Panc1 (cell line): ENCODE measurements around the gene SETD3. TPM values are rescaled to one million over a fixed set of nuclear protein-coding genes. Genes with fewer than 3 reads are reported as not detected.
A peak's percentile ranks its signal among the peaks of the same experiment; 100 is the strongest.

Experiments
- ATAC-seq: fragments of 200-7000 bp; cut with Tn5 transposase; 2 replicates; pipeline ENCODE4 v1.9.1; 2020; ENCODE audit warnings: mild to moderate bottlenecking, moderate library complexity
- BruUV-seq: library from RNA; stranded (reverse); fragments of 400-500 nt; replicated peaks from 2 replicates; lab custom pipeline; 2021; lab: Mats Ljungman, UMichigan
- CTCF ChIA-PET: fragments of 300-600 bp; sonication (Branson Sonifier 250); formaldehyde crosslinking; loops from one replicate; lab custom pipeline; 2022; ENCODE audit warnings: antibody characterized with exemption; lab: Charles Lee
- POLR2A ChIA-PET: fragments of 300-600 bp; sonication (Branson Sonifier 250); formaldehyde crosslinking; loops from one replicate; lab custom pipeline; 2022; ENCODE audit warnings: antibody characterized with exemption; lab: Charles Lee
- DNase-seq: peaks from one replicate; pipeline ENCODE4 v3.0.0-alpha.2; 2010; ENCODE audit warnings: low read depth, low spot score
- H3K27ac ChIP-seq: 2 replicates; pipeline ENCODE4 v1.5.1; 2011; ENCODE audit warnings: mild to moderate bottlenecking, low read length, inconsistent platforms
- H3K27me3 ChIP-seq: fragments of 200-500 bp; sonication (Bioruptor generic); 2 replicates; pipeline ENCODE4 v1.6.0; 2014; ENCODE audit warnings: low read length, inconsistent platforms; ENCODE audit not compliant: control insufficient read depth, insufficient read depth
- H3K36me3 ChIP-seq: fragments of 200-500 bp; sonication (Bioruptor generic); 2 replicates; pipeline ENCODE4 v1.5.1; 2014; ENCODE audit warnings: inconsistent platforms, mild to moderate bottlenecking, low read length, moderate library complexity; ENCODE audit not compliant: control insufficient read depth, insufficient read depth
- H3K4me1 ChIP-seq: 2 replicates; pipeline ENCODE4 v1.5.1; 2011; ENCODE audit warnings: inconsistent platforms, mild to moderate bottlenecking, low read length, moderate library complexity; ENCODE audit not compliant: control insufficient read depth, insufficient read depth
- H3K4me3 ChIP-seq, 2 experiments: 2 replicates each; pipeline ENCODE4 v1.5.1; 2011 to 2012; ENCODE audit warnings: low read depth in 2 of 2, low read length in 2 of 2, mild to moderate bottlenecking in 2 of 2, inconsistent platforms in 1 of 2, moderate library complexity in 1 of 2
- H3K9me3 ChIP-seq: fragments of 200-500 bp; sonication (Bioruptor generic); 2 replicates; pipeline ENCODE4 v1.5.1; 2014; ENCODE audit warnings: low read depth, mild to moderate bottlenecking, inconsistent platforms, low read length, moderate library complexity; ENCODE audit not compliant: control insufficient read depth, insufficient read depth
- CTCF ChIP-seq: fragments of 450-650 bp; IDR thresholded peaks from 2 replicates; pipeline ENCODE4 v1.5.1; 2017; ENCODE audit warnings: mild to moderate bottlenecking
- POLR2AphosphoS5 ChIP-seq: IDR thresholded peaks from 2 replicates; pipeline ENCODE4 v1.6.1; 2012; ENCODE audit warnings: mild to moderate bottlenecking, low read depth, low read length, moderate library complexity
- REST ChIP-seq, 2 experiments: IDR thresholded peaks; 2 replicates each; pipeline ENCODE4 v1.6.1; 2011 to 2012; ENCODE audit warnings: low read depth in 2 of 2, control low read depth in 1 of 2, low read length in 1 of 2, mild to moderate bottlenecking in 1 of 2, moderate library complexity in 1 of 2; ENCODE audit not compliant: insufficient read depth in 1 of 2
- SIN3A ChIP-seq: IDR thresholded peaks from 2 replicates; pipeline ENCODE4 v1.6.1; 2012; ENCODE audit warnings: low read depth, mild to moderate bottlenecking, low read length, moderate library complexity, borderline replicate concordance; ENCODE audit not compliant: insufficient read depth
- TCF7L2 ChIP-seq: IDR thresholded peaks from 2 replicates; pipeline ENCODE4 v1.6.1; 2011; ENCODE audit warnings: mild to moderate bottlenecking, low read depth, low read length, inconsistent platforms
- in situ Hi-C: cut with HindIII; loops from 2 replicates; pipeline ENCODE4 v1.10.0; 2016; ENCODE audit warnings: low sequenced_read_pairs, low pct_unique_long_range_greater_than_20kb
- intact Hi-C: fragments of 100-400 bp; cut with micrococcal nuclease; formaldehyde crosslinking; loops from one replicate; pipeline ENCODE4 v1.10.0; 2022; ENCODE audit not compliant: unreplicated experiment
- total RNA-seq: library from RNA; stranded (reverse); gene quantifications from one replicate; pipeline ENCODE4 v1.2.1, GENCODE V29; 2021; ENCODE audit not compliant: unreplicated experiment

SETD3 gene
- total RNA-seq, 1 experiment from 2014 or later, result 51.1 TPM

GRCh38 chr14:99523704-99524055 is 43.0 kb upstream of the SETD3 start:
- BruUV-seq, result no TSS peak
- Histone ChIP-seq H3K36me3 (no peaks in the 10 kb centered on the region), H3K27ac (peak overlapping the region; percentile 81), H3K27me3 (no peaks in the 10 kb centered on the region), H3K4me3 (no peak overlapping the region), H3K4me1 (peaks cover 80% of the 10 kb centered on the region), H3K9me3 (no peaks in the 10 kb centered on the region)
- CTCF ChIA-PET, result no interaction called here
- TF ChIP-seq REST (IDR thresholded peaks at IDR 0.05; ENCODE audit: insufficient read depth in 1 of 2, low read depth in 2 of 2, low read length in 1 of 2) (no peak), TCF7L2 (no peak), CTCF (no peak), SIN3A (no peak), POLR2AphosphoS5 (no peak)
- ATAC-seq (no peak), DNase-seq (no peak)
- intact Hi-C loops, result loop anchor here (2.0 kb wide), 1 partner anchor 31 kb away; no protein-coding TSS in a partner anchor
- in situ Hi-C loops, result no loop called here
- POLR2A ChIA-PET, result interaction anchor here (0.6 kb wide), 1 partner anchor 46 kb away, joined by 3 read pairs; no protein-coding TSS in a partner anchor

GRCh38 chr14:99522934-99523703 is 42.5 kb upstream of the SETD3 start:
- CTCF ChIA-PET, result interaction anchor here (0.5 to 1.4 kb wide), 2 partner anchors 11 to 51 kb away, joined by 3 to 5 read pairs; no protein-coding TSS in a partner anchor
- TF ChIP-seq TCF7L2 (peak; percentile 92), SIN3A (no peak)

More at GRCh38 chr14:99522934-99523703, 42.5 kb upstream of the SETD3 start:
- BruUV-seq, result no TSS peak
- no peaks in the 10 kb centered on the region for H3K9me3 ChIP-seq
- H3K4me3 ChIP-seq, result no peak overlapping the region
- H3K36me3 ChIP-seq, result no peaks in the 10 kb centered on the region
- DNase-seq, result no peak
- POLR2A ChIA-PET, result interaction anchor here (0.6 kb wide), 1 partner anchor 46 kb away, joined by 3 read pairs; no protein-coding TSS in a partner anchor
- ATAC-seq, result peak; percentile 20; the same call in 1 of the 2 replicates
- in situ Hi-C loops, result no loop called here
- H3K27ac ChIP-seq, result peak overlapping the region; percentile 81
- intact Hi-C loops, result loop anchor here (2.0 kb wide), 1 partner anchor 32 kb away; no protein-coding TSS in a partner anchor
- no peaks in the 10 kb centered on the region for H3K27me3 ChIP-seq
- H3K4me1 ChIP-seq, result peaks cover 80% of the 10 kb centered on the region
